Activated naive CD8-positive, alpha-beta T cell treated with anti-CD3 and anti-CD28 coated beads, Interleukin-2, amount 50 U/mL, for 24 hours (primary cell): Measurements from ENCODE around the gene UVRAG.

Experiments used
- ATAC-seq: fragments of 150-1000 bp; cut with Tn5 transposase; one replicate; pipeline ENCODE4 v1.10.0; 2021
- DNase-seq: peaks from one replicate; pipeline ENCODE4 v3.0.0; 2021
- H3K27ac Mint-ChIP-seq: one replicate; pipeline ENCODE4 v1.8.0; 2021; ENCODE audit warnings: mild to moderate bottlenecking, mixed read lengths
- H3K27me3 Mint-ChIP-seq: one replicate; pipeline ENCODE4 v1.8.0; 2021; ENCODE audit warnings: mixed read lengths
- H3K36me3 Mint-ChIP-seq: one replicate; pipeline ENCODE4 v1.8.0; 2021; ENCODE audit warnings: low read depth, mixed read lengths
- H3K4me1 Mint-ChIP-seq: one replicate; pipeline ENCODE4 v1.8.0; 2021; ENCODE audit warnings: mixed read lengths
- H3K4me3 Mint-ChIP-seq: one replicate; pipeline ENCODE4 v1.8.0; 2021; ENCODE audit warnings: mild to moderate bottlenecking, moderate library complexity, mixed read lengths
- H3K9me3 Mint-ChIP-seq: one replicate; pipeline ENCODE4 v1.8.0; 2021; ENCODE audit warnings: mixed read lengths

The UVRAG gene

DNA sequence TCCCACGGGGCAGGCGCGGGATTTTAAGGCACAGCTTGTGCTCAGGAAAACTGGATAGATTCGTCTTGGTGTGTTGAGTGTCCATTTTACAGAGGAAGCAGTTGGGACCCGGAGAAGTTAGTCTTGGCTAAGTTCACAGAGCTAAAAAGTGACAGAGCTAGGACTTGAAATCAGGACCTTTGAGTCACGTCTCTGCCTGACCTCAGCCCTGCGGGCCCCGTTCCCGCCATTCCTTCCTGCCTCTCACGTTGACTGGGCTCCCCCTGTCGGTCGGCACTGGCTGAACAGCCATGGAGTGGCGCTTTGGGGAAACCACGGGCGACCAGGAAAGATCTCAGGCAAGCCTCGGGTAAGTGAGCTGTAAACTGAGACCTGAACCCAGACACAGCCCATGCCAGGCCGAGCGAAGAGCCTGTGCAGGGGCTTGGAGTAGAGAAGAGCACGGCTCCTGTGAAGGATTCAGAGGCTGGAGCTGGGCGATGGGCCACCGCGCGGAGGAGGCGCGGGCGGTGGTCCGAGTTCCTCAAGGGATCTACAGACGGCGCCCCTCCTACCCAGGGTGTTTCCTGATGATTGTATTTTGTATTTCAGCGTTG is 337.2 kb downstream of the UVRAG start:
- peaks cover 13% of the 10 kb centered on the region for H3K27me3 Mint-ChIP-seq

DNA sequence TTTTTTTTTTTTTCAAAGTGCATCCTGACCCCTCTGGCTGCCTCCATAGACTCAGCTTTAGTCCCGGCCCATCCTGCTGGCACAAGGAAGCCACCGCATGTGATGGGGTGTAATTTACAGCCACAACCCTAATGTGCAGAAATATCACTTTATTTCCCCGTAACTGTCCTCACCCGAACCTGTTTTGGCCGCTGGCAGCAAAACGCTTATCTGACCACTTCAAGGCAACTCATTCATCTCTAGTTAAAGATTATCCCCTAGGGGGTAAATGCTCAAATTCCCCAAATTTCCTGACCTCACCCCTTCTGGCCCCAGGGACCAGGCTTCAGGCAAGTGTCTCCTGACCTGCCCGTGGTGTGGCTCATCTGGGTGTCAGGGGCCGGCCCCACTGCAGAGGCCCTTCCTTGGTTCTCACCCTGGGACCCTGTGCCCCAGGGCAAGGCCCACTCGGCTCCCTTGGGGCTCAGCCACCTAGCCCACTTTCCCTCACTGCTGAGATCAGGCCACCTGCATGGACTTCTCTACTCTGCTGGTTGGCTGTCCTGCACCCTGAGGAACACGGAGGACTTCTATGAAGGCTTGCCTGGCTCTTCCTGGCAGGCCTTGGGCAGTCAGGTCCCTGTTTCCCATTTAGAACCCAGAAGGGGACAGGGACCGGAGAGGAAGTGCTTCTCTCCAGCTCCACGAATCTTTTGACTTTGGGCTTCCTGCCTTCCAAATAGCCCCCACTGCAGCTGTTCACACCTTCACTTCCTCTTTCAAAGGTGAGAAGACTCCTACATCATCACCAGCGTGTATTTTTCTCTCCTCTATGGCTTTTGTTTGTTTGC is 337.9 kb downstream of the UVRAG start:
- no peak for DNase-seq
- Mint-ChIP-seq H3K36me3 (no peaks in the 10 kb centered on the region), H3K9me3 (no peaks in the 10 kb centered on the region), H3K27me3 (peaks cover 13% of the 10 kb centered on the region), H3K27ac (peak overlapping the region; percentile 49), H3K4me3 (peak overlapping the region; percentile 66), H3K4me1 (peaks cover 24% of the 10 kb centered on the region)
- ATAC-seq, result no peak

More for the DNA sequence above, 337.2 kb downstream of the UVRAG start:
- DNase-seq, result peak; percentile 92
- no peaks in the 10 kb centered on the region for H3K9me3 Mint-ChIP-seq
- H3K36me3 Mint-ChIP-seq, result no peaks in the 10 kb centered on the region
- H3K27ac Mint-ChIP-seq, result peak overlapping the region; percentile 49
- ATAC-seq, result peak; percentile 91
- peaks cover 24% of the 10 kb centered on the region for H3K4me1 Mint-ChIP-seq
- H3K4me3 Mint-ChIP-seq, result peak overlapping the region; percentile 66

DNA sequence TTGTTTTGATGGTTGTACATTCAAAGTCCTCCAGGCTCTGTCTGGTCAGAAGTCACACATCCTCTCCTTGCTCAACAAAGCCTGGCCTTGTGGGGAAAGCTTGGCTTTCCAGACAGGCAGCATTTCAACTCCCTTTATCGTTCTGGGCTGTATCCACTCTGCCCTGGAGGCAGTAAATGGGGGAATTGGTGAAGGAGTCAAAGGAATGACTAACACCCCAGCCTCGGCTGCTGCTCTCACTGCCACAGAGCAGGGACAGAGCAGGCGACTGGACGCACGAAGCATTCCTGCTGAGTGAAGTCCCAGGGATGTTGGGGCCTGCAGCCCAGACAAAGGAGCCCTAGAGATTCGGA is 338.5 kb downstream of the UVRAG start:
- Mint-ChIP-seq H3K36me3 (no peaks in the 10 kb centered on the region), H3K4me3 (peak overlapping the region; percentile 66), H3K27me3 (peaks cover 13% of the 10 kb centered on the region), H3K4me1 (peaks cover 24% of the 10 kb centered on the region), H3K27ac (peak overlapping the region; percentile 45), H3K9me3 (no peaks in the 10 kb centered on the region)
- DNase-seq (no peak), ATAC-seq (no peak)

DNA sequence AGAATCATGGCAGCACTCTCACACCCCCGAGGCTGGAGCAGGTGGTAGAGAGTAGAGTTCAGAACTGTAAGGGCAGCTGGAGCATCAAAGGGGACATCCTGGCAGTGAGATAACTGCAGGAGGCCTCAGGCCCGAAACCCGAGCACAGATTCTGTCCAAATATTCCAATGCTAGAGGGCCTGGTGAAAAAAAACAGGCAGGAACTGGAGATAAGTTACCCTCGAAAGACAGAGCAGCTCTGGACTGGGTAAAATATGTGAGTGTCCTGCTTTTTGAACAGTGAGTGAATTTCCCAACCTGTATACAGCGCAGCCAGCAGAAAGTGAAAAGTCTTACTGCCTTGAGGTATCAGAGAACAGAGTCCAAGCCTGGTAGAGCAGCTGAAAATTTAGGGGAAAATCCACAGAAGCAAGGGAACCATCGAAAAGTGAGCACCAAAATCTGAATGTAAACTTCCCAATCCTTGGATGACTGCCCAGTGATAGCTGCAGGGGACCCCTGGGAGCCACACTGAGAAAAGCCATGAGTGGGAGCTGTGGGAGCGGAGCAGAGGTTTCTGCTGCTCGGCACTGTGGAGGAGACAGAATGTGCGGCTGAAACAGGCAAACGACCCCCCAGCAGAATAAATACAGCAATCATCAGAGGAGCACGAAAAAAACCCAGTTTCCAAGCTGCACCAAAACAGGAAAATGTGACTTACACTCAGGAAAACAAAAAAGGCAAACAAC is 340.7 kb downstream of the UVRAG start:
- Mint-ChIP-seq H3K27me3 (peaks cover 15% of the 10 kb centered on the region), H3K4me1 (peaks cover 24% of the 10 kb centered on the region), H3K36me3 (no peaks in the 10 kb centered on the region), H3K9me3 (no peaks in the 10 kb centered on the region), H3K4me3 (no peak overlapping the region), H3K27ac (no peak overlapping the region)
- ATAC-seq (no peak), DNase-seq (no peak)

DNA sequence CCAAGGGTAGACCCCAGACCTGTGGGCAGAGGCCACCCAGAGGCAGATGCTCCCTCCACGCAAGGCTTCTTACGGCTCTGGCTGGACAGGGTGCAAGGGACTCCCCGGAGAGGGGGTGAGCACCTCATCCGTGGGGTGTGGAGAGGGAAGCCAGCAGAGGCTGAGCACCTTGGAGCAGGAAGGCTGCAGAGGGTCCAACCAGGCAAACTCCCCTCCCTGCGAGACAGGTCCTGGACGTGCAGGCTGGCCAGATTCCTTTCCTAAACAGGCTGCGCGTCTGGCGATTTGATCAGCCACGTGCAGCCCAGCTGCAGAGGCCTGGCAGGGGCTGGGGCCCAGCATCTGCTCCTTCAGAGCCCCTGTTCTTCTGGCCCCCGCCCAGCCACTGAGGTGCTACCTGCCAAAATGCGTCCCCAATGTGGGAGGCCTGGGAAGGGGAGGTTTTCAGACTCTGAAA is 342.0 kb downstream of the UVRAG start:
- Mint-ChIP-seq H3K36me3 (no peaks in the 10 kb centered on the region), H3K4me3 (no peak overlapping the region), H3K27me3 (peaks cover 13% of the 10 kb centered on the region), H3K4me1 (peaks cover 17% of the 10 kb centered on the region), H3K27ac (no peak overlapping the region), H3K9me3 (no peaks in the 10 kb centered on the region)
- DNase-seq, result no peak
- no peak for ATAC-seq

DNA sequence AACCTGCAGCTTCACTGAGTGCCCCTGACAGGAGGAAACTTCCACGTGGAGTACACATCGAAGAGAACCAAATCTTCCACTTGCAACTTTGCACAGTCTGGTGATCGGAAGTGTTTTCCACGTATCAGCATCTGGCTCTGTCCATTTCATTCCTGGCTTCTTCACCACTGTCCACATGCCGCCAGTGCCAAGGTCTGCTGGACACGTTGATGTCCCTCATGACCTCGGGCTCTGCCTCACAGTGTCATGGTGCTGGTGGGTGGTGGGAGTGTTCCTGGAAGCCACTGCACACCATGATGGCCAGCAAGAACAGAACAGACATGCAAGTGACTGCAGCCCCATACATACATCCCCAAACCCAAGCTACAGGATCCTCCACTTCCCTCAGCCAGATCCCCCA is 342.9 kb downstream of the UVRAG start:
- Mint-ChIP-seq H3K27ac (no peak overlapping the region), H3K36me3 (no peaks in the 10 kb centered on the region), H3K27me3 (peaks cover 5% of the 10 kb centered on the region), H3K4me3 (no peak overlapping the region), H3K9me3 (no peaks in the 10 kb centered on the region), H3K4me1 (peaks cover 8% of the 10 kb centered on the region)
- ATAC-seq (no peak), DNase-seq (no peak)

DNA sequence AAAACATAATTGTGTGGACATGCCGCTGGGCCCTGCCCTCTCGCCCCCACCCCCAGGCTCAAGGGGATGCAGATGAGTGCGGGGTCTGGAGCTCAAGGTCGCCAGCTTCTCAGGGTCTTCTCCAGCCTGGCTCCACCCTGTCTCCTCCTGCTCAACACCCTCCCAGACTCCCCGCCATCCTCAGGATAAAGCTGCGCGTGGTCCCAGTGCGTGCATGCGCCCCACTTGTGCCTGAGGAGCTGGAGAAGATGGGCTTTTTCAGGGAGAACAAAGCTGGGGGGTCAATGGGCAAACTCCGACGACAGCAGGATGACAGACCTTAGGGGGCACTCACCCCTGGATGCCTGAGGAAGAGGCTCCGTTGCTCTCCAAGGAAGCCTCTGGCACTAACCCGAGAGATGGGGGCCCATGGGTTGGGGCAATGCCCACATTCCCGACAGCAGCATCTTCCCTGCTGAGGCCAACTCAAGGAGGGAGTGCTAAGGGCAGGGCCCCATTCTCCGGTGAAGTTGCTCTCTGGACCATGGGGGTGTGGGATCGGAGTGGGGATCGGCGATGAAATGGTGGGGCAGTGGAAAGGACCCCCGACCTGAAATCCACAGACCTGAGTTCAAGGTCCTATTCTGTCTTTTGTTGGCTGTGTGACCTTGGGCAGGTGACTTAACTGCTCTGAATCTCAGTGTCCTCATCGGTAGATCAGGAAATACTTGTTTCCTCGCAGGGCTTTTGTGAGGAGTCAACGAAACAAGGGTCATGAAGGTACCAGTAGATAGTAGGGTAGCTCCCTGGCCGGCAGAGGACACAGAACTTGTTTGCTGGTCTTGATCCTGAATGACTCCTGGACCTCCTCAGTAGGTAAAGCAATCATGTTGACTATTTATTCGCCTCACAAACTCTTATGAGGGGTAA is 343.6 kb downstream of the UVRAG start:
- DNase-seq, result no peak
- ATAC-seq, result no peak
- Mint-ChIP-seq H3K4me3 (no peak overlapping the region), H3K36me3 (no peaks in the 10 kb centered on the region), H3K9me3 (no peaks in the 10 kb centered on the region), H3K27ac (no peak overlapping the region), H3K4me1 (peaks cover under 1% of the 10 kb centered on the region), H3K27me3 (peaks cover 4% of the 10 kb centered on the region)

DNA sequence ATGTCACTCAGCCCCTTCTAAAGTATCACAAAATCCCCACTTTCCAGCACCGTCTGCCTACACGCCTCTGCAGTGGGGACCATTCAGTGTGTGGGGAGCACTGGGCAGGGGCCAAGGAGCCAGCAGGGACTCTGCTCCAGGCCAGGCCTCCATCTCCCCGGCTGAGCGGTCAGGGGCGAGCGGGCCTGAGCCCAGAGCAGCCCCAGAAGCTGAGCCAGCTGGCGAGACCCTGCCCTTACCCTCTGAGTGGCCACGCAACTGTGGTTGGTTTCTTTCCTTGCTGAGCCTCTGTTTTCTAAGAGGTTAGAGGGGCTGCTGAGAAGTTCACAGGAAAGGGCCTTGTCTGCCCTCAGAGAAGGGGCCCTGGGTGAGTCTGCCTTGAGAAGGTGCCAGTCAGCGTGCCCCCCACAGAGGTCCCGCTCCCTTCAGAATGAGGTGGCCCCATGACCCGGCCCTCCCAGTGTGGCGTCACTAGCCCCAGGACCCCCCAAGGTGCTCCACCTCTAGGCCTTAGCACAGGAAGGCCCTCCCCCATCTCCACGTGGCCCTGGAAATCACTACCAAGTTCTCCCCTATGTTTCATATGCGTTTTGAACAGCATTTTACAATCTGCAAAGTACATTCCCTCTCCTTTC is 344.4 kb downstream of the UVRAG start:
- Mint-ChIP-seq H3K36me3 (no peaks in the 10 kb centered on the region), H3K27me3 (peaks cover 1% of the 10 kb centered on the region), H3K9me3 (no peaks in the 10 kb centered on the region), H3K4me1 (no peaks in the 10 kb centered on the region), H3K27ac (no peak overlapping the region), H3K4me3 (no peak overlapping the region)
- DNase-seq (no peak), ATAC-seq (no peak)

DNA sequence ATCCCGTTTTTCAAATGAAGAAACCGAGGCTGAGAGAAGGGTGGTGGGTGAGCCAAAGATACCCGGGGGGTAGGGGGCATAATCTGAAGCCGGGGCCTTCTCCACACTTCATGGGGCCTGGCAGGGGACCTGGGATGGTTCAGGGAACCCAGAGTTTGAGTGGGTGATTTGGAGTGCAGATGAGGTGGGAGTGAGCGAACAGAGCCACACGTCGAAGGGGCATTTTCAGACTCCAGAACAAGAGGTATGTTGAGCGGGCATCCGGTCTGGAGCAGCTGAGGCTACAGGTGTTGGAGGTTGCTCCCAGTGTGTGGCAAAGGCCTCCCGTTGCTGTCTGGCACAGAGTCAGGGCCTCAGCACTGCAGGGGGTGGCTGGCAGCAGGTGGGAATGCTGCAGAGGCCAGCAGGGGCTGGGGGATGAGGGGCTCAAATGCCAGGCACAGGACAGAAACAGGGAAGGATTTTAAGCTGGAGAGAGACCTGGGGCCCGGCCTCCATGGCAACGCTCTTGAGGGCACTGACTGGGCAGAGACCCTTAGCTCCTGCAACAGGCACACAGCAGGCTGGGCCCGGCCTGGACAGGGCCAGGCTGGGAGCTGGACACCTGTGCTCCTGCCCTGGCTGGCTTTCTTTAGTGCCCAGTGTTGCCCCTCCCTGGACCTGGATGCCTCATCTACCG is 345.1 kb downstream of the UVRAG start:
- ATAC-seq, result no peak
- no peak overlapping the region for H3K27ac Mint-ChIP-seq
- DNase-seq, result no peak
- H3K4me1 Mint-ChIP-seq, result no peaks in the 10 kb centered on the region
- no peak overlapping the region for H3K4me3 Mint-ChIP-seq
- no peaks in the 10 kb centered on the region for H3K36me3 Mint-ChIP-seq
- peaks cover 1% of the 10 kb centered on the region for H3K27me3 Mint-ChIP-seq
- no peaks in the 10 kb centered on the region for H3K9me3 Mint-ChIP-seq

DNA sequence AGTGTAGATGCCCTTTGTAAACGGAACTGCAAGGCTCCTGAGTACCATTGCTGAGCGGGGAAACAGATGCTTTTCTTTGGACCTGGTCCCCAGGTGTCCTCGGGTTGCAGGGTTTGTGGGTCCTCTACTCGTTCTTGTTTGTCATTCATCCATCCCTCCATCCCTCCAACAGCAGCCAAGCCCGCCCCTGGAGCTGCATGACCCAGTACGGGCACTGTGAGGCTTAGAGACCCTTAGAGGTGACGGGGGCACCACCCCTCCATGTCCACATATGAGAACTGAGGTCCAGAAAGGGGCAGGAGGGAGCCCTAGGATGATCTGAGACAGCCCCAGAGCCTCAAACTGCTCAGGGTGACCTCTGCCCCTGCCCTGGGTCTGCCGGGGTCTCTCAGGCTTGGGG is 345.8 kb downstream of the UVRAG start:
- ATAC-seq, result no peak
- Mint-ChIP-seq H3K27me3 (peaks cover 1% of the 10 kb centered on the region), H3K27ac (no peak overlapping the region), H3K4me1 (no peaks in the 10 kb centered on the region), H3K4me3 (no peak overlapping the region), H3K9me3 (no peaks in the 10 kb centered on the region), H3K36me3 (no peaks in the 10 kb centered on the region)
- no peak for DNase-seq

DNA sequence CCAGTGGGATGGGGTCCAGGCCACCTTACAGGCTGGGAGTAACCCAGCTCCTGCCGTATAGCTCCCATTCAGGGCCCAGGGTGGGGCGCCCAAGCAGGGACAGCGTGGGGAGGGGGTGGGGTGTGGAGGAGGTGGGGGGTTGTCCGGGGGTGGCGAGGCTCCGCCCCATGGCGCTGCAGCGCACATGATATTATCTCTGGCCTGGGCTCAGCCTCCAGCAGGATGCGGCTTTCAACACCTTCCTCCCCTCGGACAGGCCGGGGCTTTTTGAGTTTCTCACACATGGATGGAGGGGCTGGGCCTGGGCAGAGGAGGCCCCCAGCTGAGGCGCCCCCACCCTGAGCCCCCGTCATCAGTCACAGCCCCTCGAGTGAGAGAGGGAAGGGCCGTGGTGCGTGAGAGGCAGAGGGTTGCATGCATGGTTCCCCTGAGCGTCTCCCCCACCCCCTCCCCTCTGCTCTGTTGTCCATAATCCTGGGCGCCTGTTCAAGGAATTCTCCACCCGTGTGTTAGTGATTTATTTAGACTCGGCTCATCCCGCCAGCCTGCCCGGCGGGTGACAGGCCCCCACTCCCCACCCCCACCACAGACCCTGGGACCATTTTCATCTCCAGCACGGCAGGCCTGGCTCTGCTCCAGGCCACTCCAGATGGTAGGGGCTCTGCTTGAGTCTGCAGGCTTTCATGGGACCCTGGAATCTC is 346.4 kb downstream of the UVRAG start:
- Mint-ChIP-seq H3K4me3 (no peak overlapping the region), H3K27ac (no peak overlapping the region)

DNA sequence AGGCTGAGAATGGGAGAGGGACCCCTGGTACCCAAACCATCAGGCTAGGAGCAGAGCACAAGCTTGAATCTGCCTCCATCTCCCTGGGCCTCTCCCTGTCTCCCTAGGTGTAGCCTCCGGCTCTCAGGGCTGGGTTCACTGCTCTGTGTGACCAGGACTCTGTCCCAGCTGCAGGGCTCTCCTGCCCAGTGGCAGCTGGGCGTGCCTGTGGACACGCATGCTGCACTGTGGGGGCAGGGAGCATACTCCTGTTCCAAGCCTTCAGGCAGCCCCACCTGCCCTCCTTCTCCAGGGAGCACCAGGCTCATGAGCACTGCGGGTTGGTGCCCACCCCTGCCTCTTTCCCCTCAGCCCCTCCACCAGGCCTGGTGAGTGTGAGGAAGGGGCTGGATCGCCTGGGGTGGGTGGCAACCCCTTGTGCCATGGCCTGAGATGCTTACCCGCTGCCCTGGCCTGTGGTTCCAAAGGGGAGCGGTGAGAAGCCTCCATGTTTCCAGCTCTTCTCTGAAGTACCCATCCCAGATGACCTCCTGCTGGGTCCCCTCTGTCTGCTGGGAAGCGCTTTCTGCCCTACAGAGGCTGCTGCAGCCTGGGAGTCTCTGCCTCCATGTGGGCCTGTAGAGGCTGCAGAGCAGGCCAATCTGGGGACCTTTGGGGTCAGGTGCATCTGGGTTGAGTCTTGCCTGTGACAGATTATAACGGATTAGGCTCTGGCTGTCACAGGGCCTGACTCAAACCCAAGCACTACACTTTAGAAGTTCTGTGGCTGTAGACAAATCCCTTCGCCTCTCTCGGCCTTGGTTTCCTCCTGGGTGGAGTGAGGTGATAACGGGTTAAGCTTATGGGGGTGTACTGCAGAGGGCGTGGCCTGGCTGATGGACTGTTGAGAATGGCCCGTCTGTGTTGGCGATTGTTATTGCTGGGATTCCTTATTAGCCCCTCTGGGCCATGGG is 347.6 kb downstream of the UVRAG start:
- Mint-ChIP-seq H3K36me3 (no peaks in the 10 kb centered on the region), H3K27ac (no peak overlapping the region), H3K9me3 (no peaks in the 10 kb centered on the region), H3K27me3 (peaks cover 1% of the 10 kb centered on the region), H3K4me3 (no peak overlapping the region), H3K4me1 (no peaks in the 10 kb centered on the region)
- no peak for DNase-seq
- no peak for ATAC-seq

More for the DNA sequence above, 346.4 kb downstream of the UVRAG start:
- Mint-ChIP-seq H3K27me3 (peaks cover 1% of the 10 kb centered on the region), H3K9me3 (no peaks in the 10 kb centered on the region), H3K4me1 (no peaks in the 10 kb centered on the region), H3K36me3 (no peaks in the 10 kb centered on the region)
- DNase-seq, result no peak
- no peak for ATAC-seq
